Activated CD4-positive, alpha-beta T cell treated with anti-CD3 and anti-CD28 coated beads for 48 hours (primary cell): Measurements from ENCODE around the gene C5orf63.
"Not testable (repeated sequence)": the region's sequence is repeated elsewhere in the genome, so short reads cannot be mapped to it uniquely, and the experiment has no call there.

Experiments used
- DNase-seq: peaks from one replicate; pipeline ENCODE4 v3.0.0-alpha.2; 2020

Gene C5orf63

GRCh38 chr5:127070243-127070642, 3.1 kb downstream of the C5orf63 start:
- DNase-seq, result no peak

GRCh38 chr5:127068493-127069214, 4.6 kb downstream of the C5orf63 start:
- no peak for DNase-seq

GRCh38 chr5:127066721-127067120, 6.6 kb downstream of the C5orf63 start:
- no peak for DNase-seq

GRCh38 chr5:127064253-127064840, 9.0 kb downstream of the C5orf63 start:
- DNase-seq, result no peak

GRCh38 chr5:127063257-127063913, 9.9 kb downstream of the C5orf63 start:
- DNase-seq, result no peak

- no peak for DNase-seq
Measured at GRCh38 chr5:127061956-127062355, 11.3 kb downstream of the C5orf63 start.

- no peak for DNase-seq
Measured at GRCh38 chr5:127061537-127061936, 11.8 kb downstream of the C5orf63 start.

- DNase-seq, result no peak
Measured at GRCh38 chr5:127060470-127060985, 12.8 kb downstream of the C5orf63 start.

- no peak for DNase-seq
Measured at GRCh38 chr5:127056896-127057295, 16.4 kb downstream of the C5orf63 start.

- DNase-seq, result no peak
Measured at GRCh38 chr5:127055880-127056653, 17.2 kb downstream of the C5orf63 start.

GRCh38 chr5:127053551-127053950, 19.8 kb downstream of the C5orf63 start:
- not testable (repeated sequence) for DNase-seq

- DNase-seq, result no peak
Measured at GRCh38 chr5:127053049-127053448, 20.3 kb downstream of the C5orf63 start.

GRCh38 chr5:127051591-127051990, 21.7 kb downstream of the C5orf63 start:
- no peak for DNase-seq

- DNase-seq, result no peak
Measured at GRCh38 chr5:127046343-127047072, 26.8 kb downstream of the C5orf63 start.

- no peak for DNase-seq
Measured at GRCh38 chr5:127042593-127042992, 30.7 kb downstream of the C5orf63 start.

- DNase-seq, result no peak
Measured at GRCh38 chr5:127041571-127041970, 31.7 kb downstream of the C5orf63 start.

- no peak for DNase-seq
Measured at GRCh38 chr5:127040796-127041520, 32.3 kb downstream of the C5orf63 start.

GRCh38 chr5:127038550-127038949, 34.8 kb downstream of the C5orf63 start:
- no peak for DNase-seq

GRCh38 chr5:127031863-127032232, 41.5 kb downstream of the C5orf63 start:
- no peak for DNase-seq

- peak; percentile 33 for DNase-seq
Measured at GRCh38 chr5:127031147-127031862, 42.0 kb downstream of the C5orf63 start.
